A549 (cell line): ENCODE data around the gene DMRT1. TPM values are rescaled to one million over a fixed set of nuclear protein-coding genes. Genes with fewer than 3 reads are reported as not detected.

Experiments used
- ATAC-seq, 2 experiments: fragments of 200-7000 bp in 1 of 2; fragments of >200 bp in 1 of 2; cut with Nextera tagmentation in 1 of 2; cut with Tn5 transposase in 1 of 2; 3 replicates each; pipeline versions ENCODE4 v1.8.0 to v1.9.1; 2018 to 2020; ENCODE audit warnings: mild to moderate bottlenecking in 1 of 2, moderate library complexity in 1 of 2
- CTCF ChIA-PET: fragments of 300-600 bp; sonication (Branson Sonifier 250); formaldehyde crosslinking; extraction: SDS; loops from one replicate; lab custom pipeline; 2021; ENCODE audit warnings: antibody characterized with exemption, inconsistent platforms; lab: Yijun Ruan, JAX
- POLR2A ChIA-PET: fragments of 350-600 bp; formaldehyde crosslinking; extraction: SDS; loops from one replicate; lab custom pipeline; 2021; ENCODE audit warnings: antibody characterized with exemption, inconsistent platforms; lab: Yijun Ruan, JAX
- DNase-seq, 2 experiments: peaks; one replicate each; pipeline versions ENCODE4 v3.0.0 to v3.0.0-alpha.2; 2011 to 2016; ENCODE audit warnings: low read depth in 1 of 2, low spot score in 1 of 2
- FAIRE-seq: peaks from 2 replicates; lab custom pipeline; 2011; peaks lifted over from hg19 to GRCh38; lab: Jason Lieb, UNC
- H3K27ac ChIP-seq, 2 experiments: fragments of >200 bp; sonication (Bioruptor Twin); formaldehyde crosslinking; 3 replicates each; pipeline ENCODE4 v1.5.1; 2016 to 2017
- H3K4me1 ChIP-seq: fragments of >200 bp; sonication (Bioruptor Twin); formaldehyde crosslinking; 3 replicates; pipeline ENCODE4 v1.6.1; 2016
- H3K4me2 ChIP-seq: fragments of >200 bp; sonication (Bioruptor Twin); formaldehyde crosslinking; 3 replicates; pipeline ENCODE4 v1.6.1; 2016
- H3K4me3 ChIP-seq: fragments of >200 bp; sonication (Bioruptor Twin); formaldehyde crosslinking; 3 replicates; pipeline ENCODE4 v1.5.1; 2016
- H3K9me3 ChIP-seq: fragments of >200 bp; sonication (Bioruptor Twin); formaldehyde crosslinking; 3 replicates; pipeline ENCODE4 v1.6.1; 2016
- CBX2 ChIP-seq: fragments of 200-600 bp; sonication (generic); IDR thresholded peaks from 2 replicates; pipeline ENCODE4 v1.6.1; 2016; ENCODE audit warnings: low read depth, mild to moderate bottlenecking, borderline replicate concordance
- CHD2 ChIP-seq: fragments of 150-350 bp; IDR thresholded peaks from 2 replicates; pipeline ENCODE4 v1.6.1; 2014; ENCODE audit warnings: low read length; ENCODE audit not compliant: partially characterized antibody
- EP300 ChIP-seq, 2 experiments: fragments of >200 bp; sonication (Bioruptor Twin); formaldehyde crosslinking; IDR thresholded peaks; 2 replicates in 1 of 2; 3 replicates in 1 of 2; pipeline ENCODE4 v1.6.1; 2016 to 2017
- HDAC2 ChIP-seq: fragments of 200-600 bp; sonication (generic); IDR thresholded peaks from 2 replicates; pipeline ENCODE4 v1.6.1; 2016
- HOXB5 ChIP-seq: fragments of 250-450 bp; sonication (Bioruptor Pico); IDR thresholded peaks from 2 replicates; pipeline ENCODE4 v1.5.0; 2020; ENCODE audit warnings: mild to moderate bottlenecking, moderate library complexity
- JUN ChIP-seq, 2 experiments: fragments of >200 bp; sonication (Bioruptor Twin); formaldehyde crosslinking; IDR thresholded peaks; 2 replicates in 1 of 2; 3 replicates in 1 of 2; pipeline ENCODE4 v1.6.1; 2016 to 2017
- JUNB ChIP-seq: fragments of >200 bp; sonication (Bioruptor Twin); formaldehyde crosslinking; IDR thresholded peaks from 2 replicates; pipeline ENCODE4 v1.6.1; 2016
- KDM5A ChIP-seq: fragments of 200-600 bp; sonication (generic); IDR thresholded peaks from 2 replicates; pipeline ENCODE4 v1.6.1; 2016; ENCODE audit warnings: antibody characterized with exemption, mild to moderate bottlenecking
- MAFK ChIP-seq: fragments of 450-650 bp; IDR thresholded peaks from 2 replicates; pipeline ENCODE4 v1.6.1; 2014; ENCODE audit not compliant: partially characterized antibody
- MAZ ChIP-seq: fragments of 150-350 bp; IDR thresholded peaks from 2 replicates; pipeline ENCODE4 v1.6.1; 2014; ENCODE audit warnings: antibody characterized with exemption, low read depth, low read length, borderline replicate concordance
- NR3C1 ChIP-seq: fragments of >200 bp; sonication (Bioruptor Twin); formaldehyde crosslinking; IDR thresholded peaks from 3 replicates; pipeline ENCODE4 v1.6.1; 2017
- POLR2A ChIP-seq: IDR thresholded peaks from 2 replicates; pipeline ENCODE4 v1.6.1; 2012; ENCODE audit warnings: mild to moderate bottlenecking, low read length
- RAD21 ChIP-seq, 2 experiments: fragments of >200 bp in 1 of 2; sonication (Bioruptor Twin) in 1 of 2; formaldehyde crosslinking in 1 of 2; IDR thresholded peaks in 1 of 2; conservative IDR thresholded peaks in 1 of 2; 2 replicates in 1 of 2; 3 replicates in 1 of 2; pipeline ENCODE4 v1.6.1; 2012 to 2018; ENCODE audit warnings: inconsistent platforms in 1 of 2
- RCOR1 ChIP-seq: fragments of 150-350 bp; IDR thresholded peaks from 2 replicates; pipeline ENCODE4 v1.6.1; 2014; ENCODE audit warnings: antibody characterized with exemption, low read length, low read depth
- RFX5 ChIP-seq: fragments of 450-650 bp; IDR thresholded peaks from 2 replicates; pipeline ENCODE4 v1.7.1; 2014; ENCODE audit warnings: antibody characterized with exemption, mild to moderate bottlenecking, moderate library complexity
- RNF2 ChIP-seq: fragments of 200-600 bp; sonication (generic); IDR thresholded peaks from 2 replicates; pipeline ENCODE4 v1.6.1; 2016; ENCODE audit warnings: low read depth, mild to moderate bottlenecking, antibody characterized with exemption, moderate library complexity, borderline replicate concordance
- SMC3 ChIP-seq: fragments of >200 bp; sonication (Bioruptor Twin); formaldehyde crosslinking; IDR thresholded peaks from 3 replicates; pipeline ENCODE4 v1.6.1; 2018; ENCODE audit warnings: inconsistent platforms
- ZC3H11A ChIP-seq: fragments of 450-650 bp; IDR thresholded peaks from 2 replicates; pipeline ENCODE4 v1.6.1; 2014; ENCODE audit warnings: antibody characterized with exemption, mild to moderate bottlenecking
- WGBS: methylation state at CpG from one replicate; pipeline ENCODE4 v1.1.6; 2017; ENCODE audit errors: missing lambda C conversion rate; 5-methylcytosine and 5-hydroxymethylcytosine counted together
- polyA plus RNA-seq, 4 experiments: library from polyadenylated mRNA; depleted of rRNA in 3 of 4; stranded (reverse); fragments of >200 nt; fragmentation: RNase III in 1 of 4; extraction: RNeasy Plus Mini Kit Qiagen cat#74134 plus additional on column Dnase treatment in 1 of 4; gene quantifications; 2 replicates in 3 of 4; 3 replicates in 1 of 4; pipeline ENCODE4 v1.2.3, GENCODE V29; 2011 to 2017
- TF ChIP-seq, protein P1 (sequence below): IDR thresholded peaks from 2 replicates; pipeline ENCODE4 v1.6.1; 2012; ENCODE audit warnings: low read depth, borderline replicate concordance
- TF ChIP-seq, protein P2 (sequence below): fragments of >200 bp; sonication (Bioruptor Twin); formaldehyde crosslinking; IDR thresholded peaks from 3 replicates; pipeline ENCODE4 v1.5.1; 2016
- TF ChIP-seq, protein P3 (sequence below): fragments of 150-350 bp; IDR thresholded peaks from 2 replicates; pipeline ENCODE4 v1.6.1; 2014; ENCODE audit warnings: low read depth, mild to moderate bottlenecking, low read length
- TF ChIP-seq, protein P4 (sequence below): IDR thresholded peaks from 2 replicates; pipeline ENCODE4 v1.6.1; 2012

The DMRT1 gene
- polyA plus RNA-seq, 2 of the 4 experiments (the other 2 are of a cell fraction), result not detected

DNA sequence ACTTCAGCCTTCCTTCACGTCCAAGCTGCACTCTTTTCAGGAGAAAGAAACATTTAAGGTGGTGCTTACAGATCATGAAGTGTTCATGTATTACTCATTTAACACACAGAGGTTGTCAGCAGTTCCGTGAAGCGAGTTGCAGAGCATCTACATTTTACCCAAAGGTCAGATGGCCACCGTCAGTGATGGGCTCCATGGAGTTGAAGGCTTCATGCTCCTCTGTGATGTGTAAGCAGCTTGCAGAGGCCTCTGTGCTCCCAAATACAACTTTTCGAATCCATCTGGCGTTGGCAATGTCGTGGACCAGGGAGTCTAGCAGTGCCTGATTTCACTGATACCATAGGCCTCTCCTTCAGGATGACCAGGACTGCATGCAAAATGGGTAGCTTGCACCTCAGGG is 81.2 kb downstream of the DMRT1 start:
- FAIRE-seq (no peak), DNase-seq (no peak), ATAC-seq (no peak)
- CTCF ChIA-PET, result no interaction called here
- Histone ChIP-seq H3K4me1 (no peaks in the 10 kb centered on the region), H3K9me3 (no peaks in the 10 kb centered on the region), H3K27ac (no peak overlapping the region), H3K4me3 (no peak overlapping the region), H3K4me2 (no peak overlapping the region)
- 22% methylated on average over 7 of the region's 7 CpGs for WGBS
- POLR2A ChIA-PET, result no interaction called here
- TF ChIP-seq JUNB (no peak), RFX5 (no peak), MAZ (no peak), CHD2 (no peak)
- TF ChIP-seq, protein P1, sequence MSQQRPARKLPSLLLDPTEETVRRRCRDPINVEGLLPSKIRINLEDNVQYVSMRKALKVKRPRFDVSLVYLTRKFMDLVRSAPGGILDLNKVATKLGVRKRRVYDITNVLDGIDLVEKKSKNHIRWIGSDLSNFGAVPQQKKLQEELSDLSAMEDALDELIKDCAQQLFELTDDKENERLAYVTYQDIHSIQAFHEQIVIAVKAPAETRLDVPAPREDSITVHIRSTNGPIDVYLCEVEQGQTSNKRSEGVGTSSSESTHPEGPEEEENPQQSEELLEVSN, result no peak

DNA sequence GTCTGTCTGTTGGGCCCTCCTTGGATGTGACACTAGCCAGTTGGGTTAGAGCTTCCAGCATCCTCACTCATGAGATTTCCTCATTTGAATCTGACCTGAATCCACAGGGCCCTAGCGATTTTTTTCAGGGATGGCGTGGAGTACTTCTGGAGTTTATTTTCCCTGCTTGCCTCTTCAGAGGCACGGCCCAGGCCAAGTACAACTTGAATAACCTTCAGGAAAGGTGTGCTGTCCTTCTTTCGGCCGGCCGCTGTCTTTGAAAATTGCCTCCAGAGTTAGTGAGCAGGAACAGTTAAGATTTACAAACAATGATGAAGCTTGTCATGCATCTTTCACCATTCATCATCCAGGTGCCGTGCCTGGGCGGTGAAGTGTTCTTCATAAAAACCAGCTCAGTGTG is 85.5 kb downstream of the DMRT1 start:
- no peaks in the 10 kb centered on the region for H3K4me1 ChIP-seq
- no peak for ATAC-seq
- no peak for FAIRE-seq
- no peak overlapping the region for H3K27ac ChIP-seq
- H3K4me3 ChIP-seq, result no peak overlapping the region
- POLR2A ChIA-PET, result no interaction called here
- H3K4me2 ChIP-seq, result no peak overlapping the region
- TF ChIP-seq RAD21 (conservative IDR thresholded peaks at IDR 0.05 in 1 of 2, IDR thresholded peaks at IDR 0.05 in 1 of 2), result no peak
- TF ChIP-seq, all 56 proteins: peak for 0
- CTCF ChIA-PET, result interaction anchor here (0.8 to 3.1 kb wide), 6 partner anchors 9 to 75 kb away, joined by 3 to 10 read pairs (median 6); no protein-coding TSS in a partner anchor
- no peaks in the 10 kb centered on the region for H3K9me3 ChIP-seq
- 57% methylated on average over 8 of the region's 8 CpGs for WGBS
- DNase-seq, result no peak

DNA sequence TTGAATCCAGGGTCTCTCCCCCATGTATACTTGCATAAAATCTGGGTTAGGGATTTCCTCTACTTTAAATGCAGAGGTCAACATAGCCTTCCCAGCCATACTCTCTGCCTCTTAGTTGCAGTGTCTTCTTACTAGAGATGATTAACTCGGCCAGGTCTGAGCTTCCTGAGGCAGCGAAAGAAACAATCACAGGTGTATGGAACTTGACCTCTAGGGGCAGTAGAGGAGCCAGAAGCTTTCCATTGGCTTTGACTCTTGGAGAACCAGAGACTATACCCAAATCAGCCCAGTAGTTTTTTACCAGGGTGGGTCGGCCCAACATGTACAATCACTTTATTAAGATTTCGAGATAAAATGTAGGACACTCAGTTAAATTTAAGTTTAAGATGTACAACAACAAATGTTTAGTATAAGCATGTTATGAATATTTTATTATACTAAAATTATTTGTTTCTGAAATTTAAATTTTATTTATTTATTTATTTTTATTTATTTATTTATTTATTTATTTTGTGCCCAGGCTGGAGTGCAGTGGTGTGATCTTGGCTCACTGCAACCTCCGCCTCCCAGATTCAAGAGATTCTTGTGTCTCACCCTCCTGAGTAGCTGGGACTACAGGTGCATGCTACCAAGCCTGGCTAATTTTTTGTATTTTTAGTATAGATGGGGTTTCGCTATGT is 87.0 kb downstream of the DMRT1 start:
- WGBS, result 31% methylated on average over 6 of the region's 6 CpGs
- DNase-seq (peak; percentile 35 to 48), FAIRE-seq (no peak), ATAC-seq (peak; percentile 69 to 86; a peak in 3 of 6 replicates)
- ChIA-PET POLR2A (no interaction called here), CTCF (interaction anchor here (1.0 to 3.1 kb wide), 9 partner anchors 9 to 81 kb away, joined by 3 to 10 read pairs (median 4); no protein-coding TSS in a partner anchor)
- Histone ChIP-seq H3K4me3 (no peak overlapping the region), H3K4me1 (no peaks in the 10 kb centered on the region), H3K27ac (no peak overlapping the region), H3K9me3 (no peaks in the 10 kb centered on the region), H3K4me2 (no peak overlapping the region)
- TF ChIP-seq ZC3H11A (peak; percentile 66), KDM5A (no peak)
- TF ChIP-seq, protein P2, sequence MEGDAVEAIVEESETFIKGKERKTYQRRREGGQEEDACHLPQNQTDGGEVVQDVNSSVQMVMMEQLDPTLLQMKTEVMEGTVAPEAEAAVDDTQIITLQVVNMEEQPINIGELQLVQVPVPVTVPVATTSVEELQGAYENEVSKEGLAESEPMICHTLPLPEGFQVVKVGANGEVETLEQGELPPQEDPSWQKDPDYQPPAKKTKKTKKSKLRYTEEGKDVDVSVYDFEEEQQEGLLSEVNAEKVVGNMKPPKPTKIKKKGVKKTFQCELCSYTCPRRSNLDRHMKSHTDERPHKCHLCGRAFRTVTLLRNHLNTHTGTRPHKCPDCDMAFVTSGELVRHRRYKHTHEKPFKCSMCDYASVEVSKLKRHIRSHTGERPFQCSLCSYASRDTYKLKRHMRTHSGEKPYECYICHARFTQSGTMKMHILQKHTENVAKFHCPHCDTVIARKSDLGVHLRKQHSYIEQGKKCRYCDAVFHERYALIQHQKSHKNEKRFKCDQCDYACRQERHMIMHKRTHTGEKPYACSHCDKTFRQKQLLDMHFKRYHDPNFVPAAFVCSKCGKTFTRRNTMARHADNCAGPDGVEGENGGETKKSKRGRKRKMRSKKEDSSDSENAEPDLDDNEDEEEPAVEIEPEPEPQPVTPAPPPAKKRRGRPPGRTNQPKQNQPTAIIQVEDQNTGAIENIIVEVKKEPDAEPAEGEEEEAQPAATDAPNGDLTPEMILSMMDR, result peak; percentile 35; the same call in 2 of the 3 replicates

DNA sequence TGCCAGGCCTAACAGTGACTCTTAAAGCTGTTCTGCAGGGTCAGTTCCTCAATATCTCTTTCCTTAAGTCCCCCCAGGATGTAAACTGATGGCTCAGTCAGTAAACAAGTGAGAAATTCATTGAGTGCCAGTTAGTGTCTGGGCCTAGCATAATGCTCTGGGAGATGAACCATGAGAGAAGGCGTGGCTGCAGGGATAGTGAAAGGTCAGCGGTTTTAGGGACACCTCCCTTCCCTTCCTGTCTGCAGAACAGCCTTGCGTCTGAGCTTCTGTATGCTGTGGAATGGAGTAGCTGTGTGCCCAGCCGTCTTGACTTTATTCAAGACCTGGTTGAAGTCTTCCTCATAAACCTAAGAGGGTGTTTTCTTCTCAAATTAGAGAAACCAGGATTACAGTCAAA is 88.2 kb downstream of the DMRT1 start:
- no peak overlapping the region for H3K4me2 ChIP-seq
- DNase-seq, result no peak
- 23% methylated on average over 4 of the region's 4 CpGs for WGBS
- no peak for ATAC-seq
- no peaks in the 10 kb centered on the region for H3K4me1 ChIP-seq
- FAIRE-seq, result no peak
- ChIA-PET POLR2A (no interaction called here), CTCF (interaction anchor here (1.4 to 2.0 kb wide), 2 partner anchors 36 to 80 kb away, joined by 3 to 8 read pairs; no protein-coding TSS in a partner anchor)
- no peak overlapping the region for H3K4me3 ChIP-seq
- H3K9me3 ChIP-seq, result no peaks in the 10 kb centered on the region
- TF ChIP-seq HOXB5 (CRISPR knock-in tag), result no peak
- peak; percentile 63 for TF ChIP-seq MAFK
- TF ChIP-seq, all 56 proteins: peak for 1
- H3K27ac ChIP-seq, result no peak overlapping the region

DNA sequence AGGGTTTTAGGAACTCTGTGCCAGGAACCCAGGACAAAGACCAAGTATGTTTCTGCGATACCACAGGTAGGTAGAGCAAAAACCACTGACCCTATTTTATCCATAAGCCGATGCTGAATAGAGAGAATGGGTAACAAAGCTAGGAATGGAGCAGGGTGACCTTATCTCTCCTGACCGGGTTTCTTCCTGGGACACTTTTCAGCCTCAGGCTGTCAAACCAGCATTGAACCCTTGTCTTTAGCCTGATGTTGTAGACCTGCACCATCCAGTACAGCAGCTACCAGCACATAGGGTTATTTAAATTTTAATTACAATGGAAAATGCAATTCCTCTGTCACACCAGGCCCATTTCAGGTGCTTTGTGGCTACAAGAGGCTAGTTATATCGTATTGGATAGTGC is 91.9 kb downstream of the DMRT1 start:
- ChIA-PET CTCF (interaction anchor here (0.7 kb wide), 1 partner anchor 76 kb away, joined by 3 read pairs; no protein-coding TSS in a partner anchor), POLR2A (no interaction called here)
- 29% methylated on average over 4 of the region's 4 CpGs for WGBS
- H3K4me1 ChIP-seq, result no peaks in the 10 kb centered on the region
- H3K4me3 ChIP-seq, result no peak overlapping the region
- ATAC-seq (no peak), DNase-seq (no peak), FAIRE-seq (no peak)
- H3K27ac ChIP-seq, result no peak overlapping the region
- peaks cover 10% of the 10 kb centered on the region; the same call in 2 of the 3 replicates for H3K9me3 ChIP-seq
- H3K4me2 ChIP-seq, result no peak overlapping the region
- TF ChIP-seq JUN (IDR thresholded peaks at IDR 0.05), result no peak
- no peak for TF ChIP-seq CBX2
- no peak for TF ChIP-seq RNF2
- TF ChIP-seq SMC3, result no peak
- no peak for TF ChIP-seq HDAC2
- TF ChIP-seq KDM5A, result no peak
- no peak for TF ChIP-seq MAZ
- TF ChIP-seq, protein P3, sequence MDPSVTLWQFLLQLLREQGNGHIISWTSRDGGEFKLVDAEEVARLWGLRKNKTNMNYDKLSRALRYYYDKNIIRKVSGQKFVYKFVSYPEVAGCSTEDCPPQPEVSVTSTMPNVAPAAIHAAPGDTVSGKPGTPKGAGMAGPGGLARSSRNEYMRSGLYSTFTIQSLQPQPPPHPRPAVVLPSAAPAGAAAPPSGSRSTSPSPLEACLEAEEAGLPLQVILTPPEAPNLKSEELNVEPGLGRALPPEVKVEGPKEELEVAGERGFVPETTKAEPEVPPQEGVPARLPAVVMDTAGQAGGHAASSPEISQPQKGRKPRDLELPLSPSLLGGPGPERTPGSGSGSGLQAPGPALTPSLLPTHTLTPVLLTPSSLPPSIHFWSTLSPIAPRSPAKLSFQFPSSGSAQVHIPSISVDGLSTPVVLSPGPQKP, result no peak
- TF ChIP-seq EP300 (IDR thresholded peaks at IDR 0.05), result no peak
- TF ChIP-seq RCOR1, result no peak
- TF ChIP-seq RFX5, result no peak
- no peak for TF ChIP-seq POLR2A
- TF ChIP-seq, protein P4, sequence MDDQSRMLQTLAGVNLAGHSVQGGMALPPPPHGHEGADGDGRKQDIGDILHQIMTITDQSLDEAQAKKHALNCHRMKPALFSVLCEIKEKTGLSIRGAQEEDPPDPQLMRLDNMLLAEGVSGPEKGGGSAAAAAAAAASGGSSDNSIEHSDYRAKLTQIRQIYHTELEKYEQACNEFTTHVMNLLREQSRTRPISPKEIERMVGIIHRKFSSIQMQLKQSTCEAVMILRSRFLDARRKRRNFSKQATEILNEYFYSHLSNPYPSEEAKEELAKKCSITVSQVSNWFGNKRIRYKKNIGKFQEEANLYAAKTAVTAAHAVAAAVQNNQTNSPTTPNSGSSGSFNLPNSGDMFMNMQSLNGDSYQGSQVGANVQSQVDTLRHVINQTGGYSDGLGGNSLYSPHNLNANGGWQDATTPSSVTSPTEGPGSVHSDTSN, result no peak
- TF ChIP-seq NR3C1, result no peak
